Femur (tissue), 1 donor: ENCODE data around the gene CCDC13.
"Not testable (repeated sequence)": the region's sequence is repeated elsewhere in the genome, so short reads cannot be mapped to it uniquely, and the experiment has no call there.

ENCODE experiments used
- DNase-seq: peaks from one replicate; pipeline ENCODE4 v3.0.0-alpha.2; 2017

Gene CCDC13, protein sequence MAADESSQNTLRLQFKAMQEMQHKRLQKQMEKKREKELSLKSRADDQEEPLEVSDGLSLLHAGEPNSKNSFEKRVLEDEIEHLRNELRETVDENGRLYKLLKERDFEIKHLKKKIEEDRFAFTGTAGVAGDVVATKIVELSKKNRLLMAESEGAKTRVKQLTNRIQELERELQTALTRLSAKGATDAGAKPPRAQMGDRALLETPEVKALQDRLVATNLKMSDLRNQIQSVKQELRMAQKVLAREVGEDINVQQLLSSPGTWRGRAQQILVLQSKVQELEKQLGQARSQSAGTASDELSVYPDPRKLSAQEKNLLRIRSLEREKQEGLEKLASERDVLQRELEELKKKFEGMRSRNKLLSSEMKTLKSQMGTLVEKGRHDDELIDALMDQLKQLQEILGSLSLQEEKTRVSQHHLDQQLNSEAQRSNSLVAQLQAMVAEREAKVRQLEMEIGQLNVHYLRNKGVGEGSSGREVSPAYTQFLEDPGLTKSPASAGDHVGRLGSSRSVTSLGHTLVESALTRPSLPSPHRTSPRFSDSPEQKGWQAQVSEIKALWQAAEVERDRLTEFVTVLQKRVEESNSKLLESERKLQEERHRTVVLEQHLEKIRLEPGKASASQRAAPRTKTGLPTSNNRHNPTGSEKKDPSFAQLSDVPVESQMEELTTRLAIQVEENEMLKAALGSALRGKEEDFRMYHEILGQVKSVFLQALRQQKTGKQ

GRCh38 chr3:42772670-42773408, at the start of gene CCDC13:
Gene CCDC13 (minus strand): TSS chr3:42773253. CDS start chr3:42758345, 14,908 bp downstream.
- DNase-seq: peak; percentile 96

DNA sequence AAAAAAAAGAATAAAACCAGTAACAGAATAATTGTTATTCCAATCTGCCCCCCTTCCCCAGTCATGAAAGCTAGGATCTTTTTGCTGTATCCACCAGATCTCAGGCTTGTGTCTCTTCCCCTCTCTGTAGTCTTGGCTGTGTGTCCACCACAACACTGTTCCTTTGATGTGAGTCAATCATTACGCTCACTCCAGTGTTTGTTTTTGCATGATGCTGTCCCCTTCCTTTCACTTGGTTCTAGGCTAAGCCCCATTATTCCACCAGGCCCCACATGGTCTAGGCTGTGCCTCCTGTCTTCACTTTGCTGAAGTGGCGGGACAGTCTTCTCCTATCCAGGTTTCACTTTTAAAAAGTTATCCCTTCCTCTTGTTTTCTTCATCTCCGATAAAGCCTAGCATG, 49.8 kb upstream of the CCDC13 start:
- no peak for DNase-seq

GRCh38 chr3:42820746-42821051, 47.6 kb upstream of the CCDC13 start:
- no peak for DNase-seq

GRCh38 chr3:42819351-42819965, 46.4 kb upstream of the CCDC13 start:
- no peak for DNase-seq

- DNase-seq: no peak
These were observed 42.8 kb upstream of the CCDC13 start for GRCh38 chr3:42815826-42816225.

GRCh38 chr3:42814914-42815507, 42.0 kb upstream of the CCDC13 start:
- no peak for DNase-seq

GRCh38 chr3:42814246-42814645, 41.2 kb upstream of the CCDC13 start:
- no peak for DNase-seq

- peak; percentile 16 for DNase-seq
These were observed 38.2 kb upstream of the CCDC13 start for GRCh38 chr3:42811118-42811883.

DNA sequence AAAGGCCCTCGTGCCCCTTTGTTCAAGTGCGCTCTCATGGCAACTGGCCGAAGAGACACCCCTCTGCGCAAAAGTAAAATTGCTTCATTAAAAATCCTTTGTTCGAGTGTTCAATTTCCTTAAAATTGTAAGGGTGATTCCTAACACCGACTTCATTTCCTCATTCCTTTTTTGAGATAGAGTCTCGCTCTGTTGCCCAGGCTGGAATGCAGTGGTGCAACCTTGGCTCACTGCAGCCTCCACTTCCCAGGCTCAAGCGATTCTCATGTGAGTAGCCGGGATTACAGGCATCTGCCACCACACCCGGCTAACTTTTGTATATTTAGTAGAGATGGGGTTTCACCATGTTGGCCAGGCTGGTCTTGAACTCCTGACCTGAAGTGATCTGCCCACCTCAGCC, 37.7 kb upstream of the CCDC13 start:
- not testable (repeated sequence) for DNase-seq

- DNase-seq: no peak
These were observed 36.1 kb upstream of the CCDC13 start, which contains the start of gene ACKR2 for GRCh38 chr3:42809202-42809601. Gene ACKR2 (plus strand): TSS chr3:42809445. CDS start chr3:42864503, 55,058 bp downstream.

DNA sequence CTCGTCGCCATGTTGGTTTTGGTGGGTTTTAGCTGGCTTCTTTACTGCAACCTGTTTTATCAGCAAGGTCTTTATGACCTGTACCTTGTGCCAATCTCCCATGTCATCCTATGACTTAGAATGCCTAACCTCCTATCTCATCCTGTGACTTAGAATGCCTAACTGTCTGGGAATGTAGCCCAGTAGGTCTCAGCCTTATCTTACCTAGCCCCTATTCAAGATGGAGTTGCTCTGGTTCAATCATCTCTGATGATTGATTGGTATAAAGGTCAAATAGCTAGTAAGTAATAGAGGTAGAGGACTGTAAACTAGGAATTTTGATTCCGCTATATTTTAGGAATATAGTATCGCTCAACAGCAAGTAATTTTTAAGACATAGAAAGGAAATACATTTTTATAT, 34.9 kb upstream of the CCDC13 start:
- no peak for DNase-seq

GRCh38 chr3:42805141-42805821, 32.2 kb upstream of the CCDC13 start:
- peak; percentile 32 for DNase-seq

DNA sequence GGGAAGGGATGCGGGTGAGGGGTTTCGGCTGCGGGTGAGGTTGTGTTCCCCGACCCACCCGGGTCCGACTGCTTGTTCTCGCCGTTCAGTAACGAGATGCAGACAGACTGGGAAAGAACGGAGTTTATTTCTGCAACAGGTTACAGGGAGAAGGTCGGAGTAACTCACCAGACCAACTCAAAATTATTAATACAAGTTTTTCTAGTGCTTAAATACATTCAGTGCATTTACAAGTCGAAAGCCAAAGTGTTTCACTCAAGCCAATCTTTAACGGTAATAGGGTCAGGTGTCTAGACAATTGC, 31.7 kb upstream of the CCDC13 start:
- DNase-seq: no peak

DNA sequence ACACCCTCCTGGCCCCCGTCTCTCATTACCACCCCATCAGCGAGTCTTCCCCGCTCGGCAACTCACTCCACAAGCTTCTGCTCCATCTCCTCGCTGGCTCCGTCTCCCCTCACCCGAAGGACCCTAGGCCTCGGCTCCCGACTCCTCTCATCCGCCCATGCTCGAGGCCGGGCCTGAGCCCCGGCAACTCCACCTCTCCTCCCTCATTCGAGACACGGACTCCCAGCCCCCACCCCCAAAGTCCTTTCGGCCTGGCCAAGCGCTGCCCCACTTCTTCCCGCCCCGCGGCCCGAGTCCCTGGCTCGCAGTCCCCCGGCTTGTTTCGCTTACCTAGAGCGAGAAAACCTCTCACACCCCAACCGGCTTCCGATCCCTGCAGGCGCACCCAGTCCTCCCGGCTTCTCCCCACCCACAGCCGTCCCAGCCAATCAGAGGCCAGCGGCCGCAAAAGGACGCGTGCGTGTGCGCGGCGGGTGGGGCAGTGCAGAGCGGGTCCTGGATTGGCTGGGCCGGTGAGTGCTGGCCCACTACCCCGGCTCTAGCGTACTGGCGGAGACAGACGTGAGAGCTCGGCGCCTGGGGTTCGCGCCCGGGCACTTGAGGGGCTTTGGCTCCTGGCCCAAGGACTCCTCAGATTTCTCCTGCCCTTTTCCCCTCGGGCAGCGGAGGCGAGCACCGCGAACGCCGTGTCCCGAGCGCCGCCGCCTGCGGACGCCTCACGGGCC, 31.2 kb upstream of the CCDC13 start, which contains the start of gene HIGD1A:
Gene HIGD1A (minus strand): TSS at position 385 of the 725 bp plus-strand sequence. CDS start 10,237 bp downstream, outside the sequence.
- DNase-seq: peak; percentile 97

DNA sequence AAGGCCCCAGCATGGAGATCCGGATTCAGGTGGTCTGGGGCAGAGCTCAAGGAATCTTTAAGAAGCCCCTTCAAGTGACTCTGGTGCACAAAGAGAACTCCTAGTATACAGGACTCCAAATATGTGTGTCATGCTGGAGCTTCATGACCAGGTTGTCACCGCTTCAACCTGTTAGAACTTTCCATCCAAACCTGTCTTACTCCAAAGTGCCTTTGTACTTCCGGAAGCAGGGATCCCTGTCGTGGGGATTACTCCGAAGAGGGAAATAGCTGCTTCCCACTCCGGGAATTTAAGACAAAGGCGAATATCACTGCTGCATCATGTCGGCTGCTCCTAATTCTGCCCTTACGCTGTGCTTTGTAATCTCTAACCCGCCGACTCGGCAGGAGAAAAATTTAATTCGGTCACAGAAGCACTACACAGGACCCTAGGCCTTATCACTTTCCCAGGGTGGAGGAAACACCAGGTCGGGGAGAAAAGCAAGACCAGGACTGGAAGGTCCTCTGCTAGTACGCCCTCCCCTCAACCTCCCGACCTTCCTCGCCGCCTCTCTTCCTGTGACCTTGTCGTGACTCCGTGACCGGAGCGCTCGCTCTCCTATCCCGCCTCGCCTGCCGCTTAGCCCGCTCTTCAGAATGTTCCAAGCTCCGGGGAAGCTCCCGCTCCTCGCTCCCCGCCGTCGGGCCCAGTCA, 30.5 kb upstream of the CCDC13 start:
- peak; percentile 29 for DNase-seq

- DNase-seq: no peak
These were observed 29.9 kb upstream of the CCDC13 start for GRCh38 chr3:42802876-42803413.

- no peak for DNase-seq
These were observed 28.7 kb upstream of the CCDC13 start for GRCh38 chr3:42801784-42802183.

DNA sequence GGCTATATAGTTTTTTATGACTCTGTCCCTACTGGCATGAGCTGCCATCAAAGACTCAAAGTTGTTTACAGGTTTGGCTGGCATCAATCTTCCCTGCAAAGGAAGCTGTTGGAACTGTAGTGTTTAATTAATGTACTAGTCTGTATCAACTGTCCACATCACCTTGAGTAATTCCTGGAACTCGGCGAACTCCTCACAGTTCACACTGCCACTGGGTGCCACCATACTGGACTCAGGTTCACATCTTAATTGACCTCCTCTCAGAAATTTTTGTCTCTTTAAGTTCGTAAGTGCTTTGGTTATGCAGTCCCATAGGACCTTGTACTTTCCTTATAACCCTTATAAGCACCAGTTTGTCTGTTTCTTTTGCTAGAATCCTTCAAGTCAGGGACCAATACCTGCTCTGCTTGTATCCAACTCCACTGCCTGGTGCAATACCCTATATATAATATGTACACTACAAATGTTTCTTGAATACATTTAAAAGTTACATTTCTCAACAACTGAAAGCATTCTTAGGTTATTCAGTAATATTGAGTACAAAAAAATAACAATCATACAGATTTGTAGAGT, 28.1 kb upstream of the CCDC13 start:
- DNase-seq: no peak

GRCh38 chr3:42800251-42800650, 27.2 kb upstream of the CCDC13 start:
- no peak for DNase-seq
